ENCODE data around the gene THAP8.

Gene THAP8

GRCh38 chr19:36051637-36052036 is 2.4 kb downstream of the THAP8 start:
- no peaks in the 10 kb centered on the region for H3K9me3 ChIP-seq (ENCODE audit: insufficient read depth, low read length, severe bottlenecking)
- DNase-seq (no peak), ATAC-seq (ENCODE audit: insufficient read depth, low read depth) (no peak)
- no peaks in the 10 kb centered on the region for H3K27me3 ChIP-seq (ENCODE audit: insufficient read depth, low read length, poor library complexity)
- H3K4me3 ChIP-seq (ENCODE audit: low read depth in 1 of 2, low read length in 2 of 2): no peak overlapping the region
- no peak overlapping the region for H2AFZ ChIP-seq (ENCODE audit: low read depth, low read length)
- H3K79me2 ChIP-seq (ENCODE audit: insufficient read depth, low read length): peaks cover 39% of the 10 kb centered on the region
- H3K9ac ChIP-seq (ENCODE audit: low read depth, low read length): no peak overlapping the region
- H4K20me1 ChIP-seq (ENCODE audit: insufficient read depth, low read length): peaks cover 13% of the 10 kb centered on the region; the same call in 1 of the 2 replicates
- H3K27ac ChIP-seq (ENCODE audit: low read length): no peak overlapping the region
- no peak overlapping the region for H3K4me2 ChIP-seq (ENCODE audit: insufficient read depth, low read length)
- peaks cover 6% of the 10 kb centered on the region for H3K36me3 ChIP-seq (ENCODE audit: insufficient read depth, low read length)
- TF ChIP-seq EZH2 (IDR thresholded peaks at IDR 0.05; ENCODE audit: borderline replicate concordance, low read depth, low read length, severe bottlenecking) (no peak), CTCF (IDR thresholded peaks at IDR 0.05; ENCODE audit: borderline replicate concordance, extremely low read depth, low read length, poor library complexity, severe bottlenecking) (no peak)
- H3K4me1 ChIP-seq (ENCODE audit: insufficient read depth, low read length): peaks cover 26% of the 10 kb centered on the region

GRCh38 chr19:36051236-36051635 is 2.8 kb downstream of the THAP8 start:
- Histone ChIP-seq H3K27me3 (ENCODE audit: insufficient read depth, low read length, poor library complexity) (no peaks in the 10 kb centered on the region), H3K4me2 (ENCODE audit: insufficient read depth, low read length) (no peak overlapping the region), H3K9ac (ENCODE audit: low read depth, low read length) (no peak overlapping the region)

GRCh38 chr19:36049080-36049698 is 4.9 kb downstream of the THAP8 start:
- H3K27ac ChIP-seq (ENCODE audit: low read length): no peak overlapping the region
- H2AFZ ChIP-seq (ENCODE audit: low read depth, low read length): no peak overlapping the region
- H3K27me3 ChIP-seq (ENCODE audit: insufficient read depth, low read length, poor library complexity): no peaks in the 10 kb centered on the region
- no peak for ATAC-seq (ENCODE audit: insufficient read depth, low read depth)
- TF ChIP-seq CTCF (IDR thresholded peaks at IDR 0.05; ENCODE audit: borderline replicate concordance, extremely low read depth, low read length, poor library complexity, severe bottlenecking) (no peak), EZH2 (IDR thresholded peaks at IDR 0.05; ENCODE audit: borderline replicate concordance, low read depth, low read length, severe bottlenecking) (no peak)
- H3K9me3 ChIP-seq (ENCODE audit: insufficient read depth, low read length, severe bottlenecking): no peaks in the 10 kb centered on the region
- H3K4me1 ChIP-seq (ENCODE audit: insufficient read depth, low read length): peaks cover 13% of the 10 kb centered on the region
- peaks cover 25% of the 10 kb centered on the region for H3K79me2 ChIP-seq (ENCODE audit: insufficient read depth, low read length)
- H3K9ac ChIP-seq (ENCODE audit: low read depth, low read length): no peak overlapping the region
- DNase-seq: no peak
- H4K20me1 ChIP-seq (ENCODE audit: insufficient read depth, low read length): no peaks in the 10 kb centered on the region
- H3K4me3 ChIP-seq (ENCODE audit: low read depth in 1 of 2, low read length in 2 of 2): no peak overlapping the region
- H3K36me3 ChIP-seq (ENCODE audit: insufficient read depth, low read length): peaks cover 4% of the 10 kb centered on the region; the same call in 1 of the 2 replicates
- no peak overlapping the region for H3K4me2 ChIP-seq (ENCODE audit: insufficient read depth, low read length)

More at GRCh38 chr19:36051236-36051635, 2.8 kb downstream of the THAP8 start:
- TF ChIP-seq EZH2 (IDR thresholded peaks at IDR 0.05; ENCODE audit: borderline replicate concordance, low read depth, low read length, severe bottlenecking) (no peak), CTCF (IDR thresholded peaks at IDR 0.05; ENCODE audit: borderline replicate concordance, extremely low read depth, low read length, poor library complexity, severe bottlenecking) (peak; percentile 48)
- Histone ChIP-seq H3K79me2 (ENCODE audit: insufficient read depth, low read length) (peaks cover 35% of the 10 kb centered on the region), H3K4me3 (ENCODE audit: low read depth in 1 of 2, low read length in 2 of 2) (no peak overlapping the region), H2AFZ (ENCODE audit: low read depth, low read length) (no peak overlapping the region), H4K20me1 (ENCODE audit: insufficient read depth, low read length) (peaks cover 9% of the 10 kb centered on the region; the same call in 1 of the 2 replicates), H3K27ac (ENCODE audit: low read length) (no peak overlapping the region), H3K36me3 (ENCODE audit: insufficient read depth, low read length) (peaks cover 6% of the 10 kb centered on the region), H3K4me1 (ENCODE audit: insufficient read depth, low read length) (peaks cover 22% of the 10 kb centered on the region), H3K9me3 (ENCODE audit: insufficient read depth, low read length, severe bottlenecking) (no peaks in the 10 kb centered on the region)
- DNase-seq: no peak
- no peak for ATAC-seq (ENCODE audit: insufficient read depth, low read depth)

Measured in DND-41 (cell line).